Uterus (tissue), 2 donors: ENCODE data around the gene PDIK1L.

Experiments
- CTCF ChIP-seq, 4 experiments: fragments of 200-600 bp in 2 of 4; fragments of 450-650 bp in 2 of 4; sonication (generic) in 2 of 4; IDR thresholded peaks; one replicate each; pipeline ENCODE4 v1.5.1; 2016 to 2019; ENCODE audit warnings: antibody characterized with exemption in 4 of 4, mild to moderate bottlenecking in 2 of 4, moderate library complexity in 1 of 4
- POLR2A ChIP-seq, 2 donors: fragments of 450-650 bp; IDR thresholded peaks; one replicate each; pipeline ENCODE4 v1.6.1; 2016; ENCODE audit warnings: antibody characterized with exemption in 2 of 2, mild to moderate bottlenecking in 1 of 2, moderate library complexity in 1 of 2

- no peak for TF ChIP-seq CTCF (IDR thresholded peaks at IDR 0.05)
- TF ChIP-seq POLR2A (IDR thresholded peaks at IDR 0.05), result no peak
These were observed 40.7 kb upstream of the PDIK1L start for GRCh38 chr1:26070963-26071342.
